Astrocyte (in vitro differentiated cells and primary cell): ENCODE data around the gene STRAP. TPM values are rescaled to one million over a fixed set of nuclear protein-coding genes. Genes with fewer than 3 reads are reported as not detected.

ENCODE experiments used
- DNase-seq: peaks from one replicate; pipeline ENCODE4 v3.0.0-alpha.2; 2010; ENCODE audit warnings: low read depth
- FAIRE-seq: peaks from 2 replicates; lab custom pipeline; 2011; peaks lifted over from hg19 to GRCh38; lab: Jason Lieb, UNC
- H2AFZ ChIP-seq: 2 replicates; pipeline ENCODE4 v1.6.0; 2012; ENCODE audit warnings: low read depth, low read length, inconsistent platforms
- H3K27ac ChIP-seq: 2 replicates; pipeline ENCODE4 v1.5.1; 2011; ENCODE audit warnings: low read depth, low read length, inconsistent platforms
- H3K27me3 ChIP-seq: 2 replicates; pipeline ENCODE4 v1.6.0; 2011; ENCODE audit warnings: low read length, inconsistent platforms; ENCODE audit not compliant: insufficient read depth
- H3K36me3 ChIP-seq: 2 replicates; pipeline ENCODE4 v1.5.1; 2011; ENCODE audit warnings: low read length, inconsistent platforms; ENCODE audit not compliant: insufficient read depth
- H3K4me1 ChIP-seq: 2 replicates; pipeline ENCODE4 v1.5.1; 2011; ENCODE audit warnings: low read length, inconsistent platforms; ENCODE audit not compliant: insufficient read depth
- H3K4me2 ChIP-seq: 2 replicates; pipeline ENCODE4 v1.6.0; 2012; ENCODE audit warnings: low read length, inconsistent platforms
- H3K4me3 ChIP-seq: 2 replicates; pipeline ENCODE4 v1.5.1; 2011; ENCODE audit warnings: low read depth, mild to moderate bottlenecking, low read length, inconsistent platforms; ENCODE audit not compliant: insufficient read depth
- H3K79me2 ChIP-seq: 2 replicates; pipeline ENCODE4 v1.6.0; 2012; ENCODE audit warnings: mild to moderate bottlenecking, low read length, inconsistent platforms; ENCODE audit not compliant: insufficient read depth
- H3K9ac ChIP-seq: 2 replicates; pipeline ENCODE4 v1.6.0; 2012; ENCODE audit warnings: mild to moderate bottlenecking, low read length, inconsistent platforms
- H3K9me3 ChIP-seq: 2 replicates; pipeline ENCODE4 v1.5.1; 2012; ENCODE audit warnings: low read depth, mild to moderate bottlenecking, low read length, inconsistent platforms; ENCODE audit not compliant: insufficient read depth
- H4K20me1 ChIP-seq: 2 replicates; pipeline ENCODE4 v1.6.0; 2012; ENCODE audit warnings: low read length, inconsistent platforms; ENCODE audit not compliant: insufficient read depth
- H3K27ac Mint-ChIP-seq: one replicate; pipeline ENCODE4 v1.8.0; 2021; ENCODE audit warnings: mild to moderate bottlenecking, mixed read lengths; ENCODE audit not compliant: unreplicated experiment
- H3K27me3 Mint-ChIP-seq: one replicate; pipeline ENCODE4 v1.8.0; 2021; ENCODE audit warnings: low read depth, mixed read lengths; ENCODE audit not compliant: unreplicated experiment
- H3K36me3 Mint-ChIP-seq: one replicate; pipeline ENCODE4 v1.8.0; 2021; ENCODE audit warnings: low read depth, mixed read lengths; ENCODE audit not compliant: unreplicated experiment
- H3K4me1 Mint-ChIP-seq: one replicate; pipeline ENCODE4 v1.8.0; 2021; ENCODE audit warnings: low read depth, mixed read lengths; ENCODE audit not compliant: unreplicated experiment
- H3K4me3 Mint-ChIP-seq: one replicate; pipeline ENCODE4 v1.8.0; 2021; ENCODE audit warnings: mild to moderate bottlenecking, moderate library complexity, mixed read lengths; ENCODE audit not compliant: unreplicated experiment
- H3K9me3 Mint-ChIP-seq: one replicate; pipeline ENCODE4 v1.8.0; 2021; ENCODE audit warnings: mild to moderate bottlenecking, mixed read lengths; ENCODE audit not compliant: unreplicated experiment
- EZH2 ChIP-seq: IDR thresholded peaks from 2 replicates; pipeline ENCODE4 v1.6.1; 2012; ENCODE audit warnings: mild to moderate bottlenecking, low read length, inconsistent platforms; ENCODE audit not compliant: insufficient read depth
- total RNA-seq: library from RNA; stranded (reverse); gene quantifications from 2 replicates; pipeline ENCODE4 v1.2.1, GENCODE V29; 2021
- TF ChIP-seq, protein P1 (sequence below): IDR thresholded peaks from 2 replicates; pipeline ENCODE4 v1.5.1; 2011; ENCODE audit warnings: low read depth, mild to moderate bottlenecking, inconsistent platforms, low read length, moderate library complexity; ENCODE audit not compliant: insufficient read depth

Gene STRAP
- total RNA-seq, 1 donor from 2014 or later, result 241 TPM

DNA sequence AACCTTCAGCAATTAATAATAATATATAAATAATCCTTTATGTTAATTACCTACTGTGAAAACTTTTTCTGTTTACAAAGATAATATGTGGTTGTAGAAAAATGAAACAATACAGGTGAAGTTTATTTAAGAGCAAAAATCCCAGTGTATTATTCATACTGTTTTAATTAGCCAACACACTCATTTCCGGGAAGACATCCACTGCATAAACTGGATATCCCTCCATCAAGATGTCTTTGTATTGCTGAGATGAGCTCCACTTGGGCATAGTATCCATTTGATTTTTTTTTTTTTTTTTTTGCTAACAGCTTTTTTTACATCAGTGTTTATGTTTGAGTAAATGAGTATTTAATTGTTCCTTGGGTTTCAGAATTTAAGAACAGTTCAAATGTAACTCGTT, 15.2 kb downstream of the STRAP start:
- no peak for TF ChIP-seq EZH2
- TF ChIP-seq, protein P1, sequence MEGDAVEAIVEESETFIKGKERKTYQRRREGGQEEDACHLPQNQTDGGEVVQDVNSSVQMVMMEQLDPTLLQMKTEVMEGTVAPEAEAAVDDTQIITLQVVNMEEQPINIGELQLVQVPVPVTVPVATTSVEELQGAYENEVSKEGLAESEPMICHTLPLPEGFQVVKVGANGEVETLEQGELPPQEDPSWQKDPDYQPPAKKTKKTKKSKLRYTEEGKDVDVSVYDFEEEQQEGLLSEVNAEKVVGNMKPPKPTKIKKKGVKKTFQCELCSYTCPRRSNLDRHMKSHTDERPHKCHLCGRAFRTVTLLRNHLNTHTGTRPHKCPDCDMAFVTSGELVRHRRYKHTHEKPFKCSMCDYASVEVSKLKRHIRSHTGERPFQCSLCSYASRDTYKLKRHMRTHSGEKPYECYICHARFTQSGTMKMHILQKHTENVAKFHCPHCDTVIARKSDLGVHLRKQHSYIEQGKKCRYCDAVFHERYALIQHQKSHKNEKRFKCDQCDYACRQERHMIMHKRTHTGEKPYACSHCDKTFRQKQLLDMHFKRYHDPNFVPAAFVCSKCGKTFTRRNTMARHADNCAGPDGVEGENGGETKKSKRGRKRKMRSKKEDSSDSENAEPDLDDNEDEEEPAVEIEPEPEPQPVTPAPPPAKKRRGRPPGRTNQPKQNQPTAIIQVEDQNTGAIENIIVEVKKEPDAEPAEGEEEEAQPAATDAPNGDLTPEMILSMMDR, result no peak
- H3K4me1 Mint-ChIP-seq, result peaks cover 2% of the 10 kb centered on the region
- H3K27me3 Mint-ChIP-seq, result no peaks in the 10 kb centered on the region
- H3K36me3 ChIP-seq, result peaks cover 72% of the 10 kb centered on the region
- peaks cover 26% of the 10 kb centered on the region for H3K79me2 ChIP-seq
- H3K9me3 ChIP-seq, result no peaks in the 10 kb centered on the region
- H3K4me3 ChIP-seq, result no peak overlapping the region
- H4K20me1 ChIP-seq, result peaks cover 35% of the 10 kb centered on the region
- no peaks in the 10 kb centered on the region for H3K27me3 ChIP-seq
- H3K4me1 ChIP-seq, result no peaks in the 10 kb centered on the region
- H2AFZ ChIP-seq, result no peak overlapping the region
- peaks cover 2% of the 10 kb centered on the region for H3K36me3 Mint-ChIP-seq
- H3K9ac ChIP-seq, result no peak overlapping the region
- DNase-seq (no peak), FAIRE-seq (no peak)
- no peaks in the 10 kb centered on the region for H3K9me3 Mint-ChIP-seq
- no peak overlapping the region for H3K27ac ChIP-seq
- no peak overlapping the region for H3K27ac Mint-ChIP-seq
- no peak overlapping the region for H3K4me3 Mint-ChIP-seq
- H3K4me2 ChIP-seq, result no peak overlapping the region

DNA sequence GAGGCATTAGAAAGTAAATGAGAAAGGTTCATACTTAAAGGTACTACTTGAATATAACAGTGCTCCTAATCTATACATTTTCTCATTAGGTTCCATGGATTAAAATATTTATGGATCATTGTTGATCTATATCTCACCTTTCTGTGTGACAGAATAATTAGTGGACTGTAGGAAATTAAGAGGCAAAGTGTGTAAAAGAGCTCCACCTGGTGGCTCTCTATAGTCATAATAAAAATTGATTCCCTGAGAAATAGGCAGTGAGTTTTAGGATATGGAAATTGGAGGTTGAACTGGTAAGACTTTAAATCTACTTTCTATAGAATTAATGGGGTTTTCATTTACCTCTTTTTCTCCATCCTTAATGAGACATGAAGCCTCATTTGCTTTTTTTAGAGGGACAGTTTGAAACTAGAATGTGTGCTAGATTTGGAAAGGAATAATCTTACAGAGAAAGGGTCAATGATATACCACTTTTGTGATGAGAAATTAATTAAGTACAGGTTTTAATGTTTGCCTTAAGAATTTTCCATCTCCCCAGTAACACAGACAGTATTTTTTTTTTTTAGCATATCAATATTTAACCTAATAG, 17.2 kb downstream of the STRAP start:
- Histone ChIP-seq H2AFZ (no peak overlapping the region), H3K79me2 (peaks cover 11% of the 10 kb centered on the region), H3K4me3 (no peak overlapping the region), H3K4me1 (no peaks in the 10 kb centered on the region), H4K20me1 (peaks cover 28% of the 10 kb centered on the region), H3K9me3 (no peaks in the 10 kb centered on the region), H3K9ac (no peak overlapping the region), H3K27me3 (no peaks in the 10 kb centered on the region), H3K4me2 (no peak overlapping the region), H3K36me3 (peaks cover 74% of the 10 kb centered on the region), H3K27ac (no peak overlapping the region)
- FAIRE-seq (peak; percentile 50), DNase-seq (no peak)
- Mint-ChIP-seq H3K9me3 (no peaks in the 10 kb centered on the region), H3K27ac (no peak overlapping the region), H3K27me3 (no peaks in the 10 kb centered on the region), H3K4me1 (peaks cover 2% of the 10 kb centered on the region), H3K4me3 (no peak overlapping the region), H3K36me3 (peaks cover 2% of the 10 kb centered on the region)
- TF ChIP-seq, protein P1, result peak; percentile 49
- no peak for TF ChIP-seq EZH2

DNA sequence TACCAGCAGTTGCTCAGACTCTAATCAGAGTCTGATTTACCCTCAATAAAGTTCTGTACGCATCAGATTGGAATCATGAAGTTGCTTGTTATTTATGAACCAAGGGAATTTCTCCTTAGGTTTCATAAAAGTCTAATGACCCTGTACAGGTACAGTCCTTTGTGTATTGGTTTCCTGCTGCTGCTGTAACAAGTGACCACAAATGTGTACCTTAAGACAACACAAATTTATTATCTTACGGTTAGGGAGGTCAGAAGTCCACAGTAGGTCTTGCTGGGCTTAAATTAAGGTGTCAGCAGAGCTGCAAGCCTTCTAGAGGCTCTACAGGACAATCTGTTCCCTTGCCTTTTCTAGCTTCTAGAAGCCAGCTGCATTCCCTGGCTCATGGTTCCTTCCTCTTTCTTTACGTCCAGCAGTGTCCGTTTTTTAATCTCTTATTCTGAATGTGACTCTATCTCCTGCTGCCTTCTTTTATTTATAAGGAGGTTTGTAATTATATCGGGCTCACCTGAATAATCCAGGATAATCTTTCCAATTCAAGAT, 22.3 kb downstream of the STRAP start:
- DNase-seq (no peak), FAIRE-seq (no peak)
- H2AFZ ChIP-seq, result no peak overlapping the region
- no peak overlapping the region for H3K4me3 Mint-ChIP-seq
- peaks cover 8% of the 10 kb centered on the region for H4K20me1 ChIP-seq
- H3K4me1 Mint-ChIP-seq, result peaks cover under 1% of the 10 kb centered on the region
- no peaks in the 10 kb centered on the region for H3K9me3 Mint-ChIP-seq
- H3K27me3 Mint-ChIP-seq, result no peaks in the 10 kb centered on the region
- no peak overlapping the region for H3K27ac ChIP-seq
- no peak overlapping the region for H3K27ac Mint-ChIP-seq
- H3K79me2 ChIP-seq, result no peaks in the 10 kb centered on the region
- no peak for TF ChIP-seq EZH2
- TF ChIP-seq, protein P1, result no peak
- H3K4me1 ChIP-seq, result no peaks in the 10 kb centered on the region
- H3K9ac ChIP-seq, result no peak overlapping the region
- no peak overlapping the region for H3K4me3 ChIP-seq
- no peak overlapping the region for H3K4me2 ChIP-seq
- H3K9me3 ChIP-seq, result no peaks in the 10 kb centered on the region
- peaks cover 3% of the 10 kb centered on the region for H3K36me3 Mint-ChIP-seq
- H3K36me3 ChIP-seq, result peaks cover 53% of the 10 kb centered on the region
- H3K27me3 ChIP-seq, result no peaks in the 10 kb centered on the region
